Liver (tissue), 9 donors: Measurements from ENCODE around the gene MYF6. TPM values are rescaled to one million over a fixed set of nuclear protein-coding genes. Genes with fewer than 3 reads are reported as not detected.

Experiments
- DNase-seq: peaks from one replicate; pipeline ENCODE4 v3.0.0-alpha.2; 2017; ENCODE audit warnings: low spot score
- H3K27ac ChIP-seq, 2 donors: one replicate each; pipeline ENCODE4 v1.7.0; 2013; ENCODE audit warnings: inconsistent platforms in 2 of 2, low read length in 2 of 2, control low read depth in 1 of 2, low read depth in 1 of 2, mild to moderate bottlenecking in 1 of 2
- H3K27me3 ChIP-seq, 4 donors: one replicate each; pipeline versions ENCODE4 v1.6.1 to v1.7.0; 2013; ENCODE audit warnings: low read length in 3 of 4, inconsistent platforms in 1 of 4, mild to moderate bottlenecking in 1 of 4, moderate library complexity in 1 of 4; ENCODE audit not compliant: control insufficient read depth in 4 of 4, insufficient read depth in 4 of 4
- H3K36me3 ChIP-seq, 4 donors: one replicate each; pipeline versions ENCODE4 v1.6.1 to v1.7.0; 2013; ENCODE audit warnings: low read length in 3 of 4, mild to moderate bottlenecking in 3 of 4, low read depth in 1 of 4, moderate library complexity in 1 of 4; ENCODE audit not compliant: control insufficient read depth in 4 of 4, insufficient read depth in 3 of 4
- H3K4me1 ChIP-seq, 4 donors: one replicate each; pipeline versions ENCODE4 v1.6.1 to v1.7.0; 2013; ENCODE audit warnings: low read length in 3 of 4, mild to moderate bottlenecking in 3 of 4, moderate library complexity in 1 of 4; ENCODE audit not compliant: control insufficient read depth in 4 of 4, insufficient read depth in 4 of 4
- H3K4me3 ChIP-seq, 3 donors: one replicate each; pipeline versions ENCODE4 v1.6.1 to v1.7.0; 2013; ENCODE audit warnings: low read length in 3 of 3, control low read depth in 1 of 3, low read depth in 1 of 3, mild to moderate bottlenecking in 1 of 3
- H3K9ac ChIP-seq, 2 donors: one replicate each; pipeline ENCODE4 v1.7.0; 2013; ENCODE audit warnings: low read length in 2 of 2, mild to moderate bottlenecking in 2 of 2, moderate library complexity in 2 of 2, control low read depth in 1 of 2, low read depth in 1 of 2
- H3K9me3 ChIP-seq, 4 donors: one replicate each; pipeline versions ENCODE4 v1.6.1 to v1.7.0; 2013; ENCODE audit warnings: low read length in 3 of 4; ENCODE audit not compliant: control insufficient read depth in 4 of 4
- EGR1 ChIP-seq, 2 donors: IDR thresholded peaks; 2 replicates each; pipeline ENCODE4 v1.6.1; 2016 to 2018; ENCODE audit warnings: antibody characterized with exemption in 2 of 2, low read depth in 2 of 2
- FOXA1 ChIP-seq: IDR thresholded peaks from 2 replicates; pipeline ENCODE4 v1.6.1; 2016; ENCODE audit warnings: antibody characterized with exemption
- FOXA2 ChIP-seq: IDR thresholded peaks from 2 replicates; pipeline ENCODE4 v1.6.1; 2016; ENCODE audit warnings: antibody characterized with exemption
- GABPA ChIP-seq, 2 donors: IDR thresholded peaks in 1 of 2; conservative IDR thresholded peaks in 1 of 2; 2 replicates each; pipeline ENCODE4 v1.6.1; 2016; ENCODE audit warnings: antibody characterized with exemption in 2 of 2, mild to moderate bottlenecking in 1 of 2, moderate library complexity in 1 of 2
- HNF4A ChIP-seq, 2 donors: conservative IDR thresholded peaks; 2 replicates each; pipeline ENCODE4 v1.6.1; 2016; ENCODE audit warnings: antibody characterized with exemption in 2 of 2, mild to moderate bottlenecking in 2 of 2
- HNF4G ChIP-seq: IDR thresholded peaks from 2 replicates; pipeline ENCODE4 v1.6.1; 2016; ENCODE audit warnings: antibody characterized with exemption
- JUND ChIP-seq, 2 donors: IDR thresholded peaks; 2 replicates each; pipeline ENCODE4 v1.6.1; 2016; ENCODE audit warnings: antibody characterized with exemption in 2 of 2
- NR2F2 ChIP-seq: IDR thresholded peaks from 2 replicates; pipeline ENCODE4 v1.6.1; 2016; ENCODE audit warnings: antibody characterized with exemption
- RAD21 ChIP-seq, 2 donors: IDR thresholded peaks; 2 replicates each; pipeline ENCODE4 v1.6.1; 2016; ENCODE audit warnings: antibody characterized with exemption in 2 of 2, mild to moderate bottlenecking in 2 of 2
- RXRA ChIP-seq, 2 donors: IDR thresholded peaks; 2 replicates each; pipeline ENCODE4 v1.6.1; 2017 to 2018; ENCODE audit warnings: antibody characterized with exemption in 2 of 2, mild to moderate bottlenecking in 1 of 2
- SP1 ChIP-seq: IDR thresholded peaks from 2 replicates; pipeline ENCODE4 v1.6.1; 2018; ENCODE audit warnings: antibody characterized with exemption, mild to moderate bottlenecking
- TAF1 ChIP-seq: conservative IDR thresholded peaks from 2 replicates; pipeline ENCODE4 v1.6.1; 2016; ENCODE audit warnings: antibody characterized with exemption, mild to moderate bottlenecking
- YY1 ChIP-seq: IDR thresholded peaks from 2 replicates; pipeline ENCODE4 v1.6.1; 2016; ENCODE audit warnings: antibody characterized with exemption, mild to moderate bottlenecking
- WGBS: extraction: QIAGEN DNeasy Blood & Tissue Kit; methylation state at CpG from one replicate; pipeline ENCODE4 v1.1.7; 2013; 5-methylcytosine and 5-hydroxymethylcytosine counted together
- polyA plus RNA-seq, 2 donors: library from polyadenylated mRNA; stranded (reverse) in 1 of 2; unstranded in 1 of 2; fragments of 200-250 nt in 1 of 2; fragments of >200 nt in 1 of 2; fragmentation: Nextera tagmentation in 1 of 2; extraction: Ambion mirVana in 1 of 2; gene quantifications; one replicate each; pipeline versions ENCODE4 v1.2.1 to v1.2.3, GENCODE V29; 2013 to 2015
- total RNA-seq, 2 donors: library from RNA; depleted of rRNA; stranded (reverse); fragments of >200 nt; gene quantifications; one replicate each; pipeline ENCODE4 v1.2.3, GENCODE V29; 2014
- TF ChIP-seq, protein P1 (sequence below): IDR thresholded peaks from 2 replicates; pipeline ENCODE4 v1.6.1; 2016; ENCODE audit warnings: antibody characterized with exemption, mild to moderate bottlenecking
- TF ChIP-seq, protein P2 (sequence below): IDR thresholded peaks from 2 replicates; pipeline ENCODE4 v1.6.1; 2016; ENCODE audit warnings: antibody characterized with exemption
- TF ChIP-seq, protein P3 (sequence below): fragments of 150-350 bp; IDR thresholded peaks from 2 replicates; pipeline ENCODE4 v1.5.1; 2017; ENCODE audit warnings: improper control_type of control experiment, low read depth, low read length; ENCODE audit not compliant: missing input control
- TF ChIP-seq, protein P4 (sequence below): IDR thresholded peaks from 2 replicates; pipeline ENCODE4 v1.6.1; 2016; ENCODE audit warnings: antibody characterized with exemption
- TF ChIP-seq, protein P5 (sequence below): IDR thresholded peaks from 2 replicates; pipeline ENCODE4 v1.6.1; 2016; ENCODE audit warnings: antibody characterized with exemption
- donor health status: healthy.
- donor health status: healthy.
- donor health status: healthy.
- donor health status: healthy.
- donor health status: healthy.

The MYF6 gene
- total and polyA plus RNA-seq, 4 donors: 0.05 to 0.18 TPM; not detected in 2

DNA sequence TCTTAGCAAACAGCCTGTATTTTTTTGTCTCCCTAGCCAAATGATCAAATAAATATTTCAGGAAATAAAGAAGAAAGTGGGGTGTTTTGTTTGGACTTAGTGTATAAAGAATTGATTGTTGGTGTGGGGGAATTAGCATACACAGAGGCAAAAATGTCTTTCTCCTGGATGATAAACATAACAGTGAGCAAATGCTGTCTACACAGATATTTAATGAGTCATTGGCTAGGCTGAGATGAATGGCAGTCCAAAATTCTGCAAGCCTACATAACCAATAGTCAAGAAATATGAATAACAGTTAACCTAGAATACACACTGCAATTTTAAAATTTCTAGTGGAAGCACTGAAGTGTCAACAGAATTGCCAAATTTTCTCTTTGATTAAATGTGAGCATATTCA is 45.0 kb downstream of the MYF6 start:
- no peak for DNase-seq
- TF ChIP-seq GABPA (IDR thresholded peaks at IDR 0.05 in 1 of 2, conservative IDR thresholded peaks at IDR 0.05 in 1 of 2) (no peak), EGR1 (IDR thresholded peaks at IDR 0.05; ENCODE audit: low read depth in 2 of 2) (no peak), NR2F2 (no peak), FOXA2 (no peak), YY1 (no peak), RXRA (IDR thresholded peaks at IDR 0.05) (no peak), JUND (IDR thresholded peaks at IDR 0.05) (no peak), SP1 (no peak), RAD21 (IDR thresholded peaks at IDR 0.05) (no peak), FOXA1 (no peak), TAF1 (no peak)
- TF ChIP-seq, protein P1, sequence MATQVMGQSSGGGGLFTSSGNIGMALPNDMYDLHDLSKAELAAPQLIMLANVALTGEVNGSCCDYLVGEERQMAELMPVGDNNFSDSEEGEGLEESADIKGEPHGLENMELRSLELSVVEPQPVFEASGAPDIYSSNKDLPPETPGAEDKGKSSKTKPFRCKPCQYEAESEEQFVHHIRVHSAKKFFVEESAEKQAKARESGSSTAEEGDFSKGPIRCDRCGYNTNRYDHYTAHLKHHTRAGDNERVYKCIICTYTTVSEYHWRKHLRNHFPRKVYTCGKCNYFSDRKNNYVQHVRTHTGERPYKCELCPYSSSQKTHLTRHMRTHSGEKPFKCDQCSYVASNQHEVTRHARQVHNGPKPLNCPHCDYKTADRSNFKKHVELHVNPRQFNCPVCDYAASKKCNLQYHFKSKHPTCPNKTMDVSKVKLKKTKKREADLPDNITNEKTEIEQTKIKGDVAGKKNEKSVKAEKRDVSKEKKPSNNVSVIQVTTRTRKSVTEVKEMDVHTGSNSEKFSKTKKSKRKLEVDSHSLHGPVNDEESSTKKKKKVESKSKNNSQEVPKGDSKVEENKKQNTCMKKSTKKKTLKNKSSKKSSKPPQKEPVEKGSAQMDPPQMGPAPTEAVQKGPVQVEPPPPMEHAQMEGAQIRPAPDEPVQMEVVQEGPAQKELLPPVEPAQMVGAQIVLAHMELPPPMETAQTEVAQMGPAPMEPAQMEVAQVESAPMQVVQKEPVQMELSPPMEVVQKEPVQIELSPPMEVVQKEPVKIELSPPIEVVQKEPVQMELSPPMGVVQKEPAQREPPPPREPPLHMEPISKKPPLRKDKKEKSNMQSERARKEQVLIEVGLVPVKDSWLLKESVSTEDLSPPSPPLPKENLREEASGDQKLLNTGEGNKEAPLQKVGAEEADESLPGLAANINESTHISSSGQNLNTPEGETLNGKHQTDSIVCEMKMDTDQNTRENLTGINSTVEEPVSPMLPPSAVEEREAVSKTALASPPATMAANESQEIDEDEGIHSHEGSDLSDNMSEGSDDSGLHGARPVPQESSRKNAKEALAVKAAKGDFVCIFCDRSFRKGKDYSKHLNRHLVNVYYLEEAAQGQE: no peak
- TF ChIP-seq, protein P2, sequence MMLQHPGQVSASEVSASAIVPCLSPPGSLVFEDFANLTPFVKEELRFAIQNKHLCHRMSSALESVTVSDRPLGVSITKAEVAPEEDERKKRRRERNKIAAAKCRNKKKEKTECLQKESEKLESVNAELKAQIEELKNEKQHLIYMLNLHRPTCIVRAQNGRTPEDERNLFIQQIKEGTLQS: no peak
- TF ChIP-seq, protein P3, sequence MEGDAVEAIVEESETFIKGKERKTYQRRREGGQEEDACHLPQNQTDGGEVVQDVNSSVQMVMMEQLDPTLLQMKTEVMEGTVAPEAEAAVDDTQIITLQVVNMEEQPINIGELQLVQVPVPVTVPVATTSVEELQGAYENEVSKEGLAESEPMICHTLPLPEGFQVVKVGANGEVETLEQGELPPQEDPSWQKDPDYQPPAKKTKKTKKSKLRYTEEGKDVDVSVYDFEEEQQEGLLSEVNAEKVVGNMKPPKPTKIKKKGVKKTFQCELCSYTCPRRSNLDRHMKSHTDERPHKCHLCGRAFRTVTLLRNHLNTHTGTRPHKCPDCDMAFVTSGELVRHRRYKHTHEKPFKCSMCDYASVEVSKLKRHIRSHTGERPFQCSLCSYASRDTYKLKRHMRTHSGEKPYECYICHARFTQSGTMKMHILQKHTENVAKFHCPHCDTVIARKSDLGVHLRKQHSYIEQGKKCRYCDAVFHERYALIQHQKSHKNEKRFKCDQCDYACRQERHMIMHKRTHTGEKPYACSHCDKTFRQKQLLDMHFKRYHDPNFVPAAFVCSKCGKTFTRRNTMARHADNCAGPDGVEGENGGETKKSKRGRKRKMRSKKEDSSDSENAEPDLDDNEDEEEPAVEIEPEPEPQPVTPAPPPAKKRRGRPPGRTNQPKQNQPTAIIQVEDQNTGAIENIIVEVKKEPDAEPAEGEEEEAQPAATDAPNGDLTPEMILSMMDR: no peak
- TF ChIP-seq, protein P4, sequence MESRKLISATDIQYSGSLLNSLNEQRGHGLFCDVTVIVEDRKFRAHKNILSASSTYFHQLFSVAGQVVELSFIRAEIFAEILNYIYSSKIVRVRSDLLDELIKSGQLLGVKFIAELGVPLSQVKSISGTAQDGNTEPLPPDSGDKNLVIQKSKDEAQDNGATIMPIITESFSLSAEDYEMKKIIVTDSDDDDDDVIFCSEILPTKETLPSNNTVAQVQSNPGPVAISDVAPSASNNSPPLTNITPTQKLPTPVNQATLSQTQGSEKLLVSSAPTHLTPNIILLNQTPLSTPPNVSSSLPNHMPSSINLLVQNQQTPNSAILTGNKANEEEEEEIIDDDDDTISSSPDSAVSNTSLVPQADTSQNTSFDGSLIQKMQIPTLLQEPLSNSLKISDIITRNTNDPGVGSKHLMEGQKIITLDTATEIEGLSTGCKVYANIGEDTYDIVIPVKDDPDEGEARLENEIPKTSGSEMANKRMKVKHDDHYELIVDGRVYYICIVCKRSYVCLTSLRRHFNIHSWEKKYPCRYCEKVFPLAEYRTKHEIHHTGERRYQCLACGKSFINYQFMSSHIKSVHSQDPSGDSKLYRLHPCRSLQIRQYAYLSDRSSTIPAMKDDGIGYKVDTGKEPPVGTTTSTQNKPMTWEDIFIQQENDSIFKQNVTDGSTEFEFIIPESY: no peak

DNA sequence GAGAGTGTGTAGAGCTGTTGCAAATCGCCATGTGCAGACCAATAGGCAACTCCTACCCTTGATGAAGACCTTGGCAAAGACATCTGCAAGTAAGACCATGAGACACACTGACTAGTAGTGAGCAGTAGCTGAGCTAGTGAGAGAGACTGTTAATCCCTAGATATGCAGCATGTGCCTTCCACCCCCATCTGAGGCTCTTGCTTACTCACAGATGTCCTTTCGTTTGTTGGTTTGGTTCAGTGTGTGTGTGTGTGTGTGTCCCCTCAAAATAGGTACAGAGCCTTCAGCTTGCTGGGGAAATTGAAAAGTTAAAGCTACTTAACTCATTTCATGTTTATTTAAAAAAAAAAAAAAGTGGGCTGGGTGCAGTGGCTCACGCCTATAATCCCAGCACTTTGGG is 46.8 kb downstream of the MYF6 start:
- no peaks in the 10 kb centered on the region for H3K9me3 ChIP-seq
- H3K9ac ChIP-seq: no peak overlapping the region
- no peaks in the 10 kb centered on the region for H3K36me3 ChIP-seq
- no peak overlapping the region for H3K4me3 ChIP-seq
- no peaks in the 10 kb centered on the region for H3K27me3 ChIP-seq
- no peak overlapping the region for H3K27ac ChIP-seq
- 88% methylated on average over 3 of the region's 3 CpGs for WGBS
- H3K4me1 ChIP-seq: no peaks in the 10 kb centered on the region
- no peak for DNase-seq
- no peak for TF ChIP-seq SP1
- TF ChIP-seq, protein P2: no peak
- no peak for TF ChIP-seq HNF4G
- TF ChIP-seq EGR1 (IDR thresholded peaks at IDR 0.05; ENCODE audit: low read depth in 2 of 2): no peak
- no peak for TF ChIP-seq TAF1
- TF ChIP-seq JUND (IDR thresholded peaks at IDR 0.05): no peak
- no peak for TF ChIP-seq RXRA (IDR thresholded peaks at IDR 0.05)
- TF ChIP-seq, protein P1: no peak
- no peak for TF ChIP-seq RAD21 (IDR thresholded peaks at IDR 0.05)
- TF ChIP-seq HNF4A (conservative IDR thresholded peaks at IDR 0.05): no peak
- TF ChIP-seq, protein P3: no peak
- TF ChIP-seq, protein P5, sequence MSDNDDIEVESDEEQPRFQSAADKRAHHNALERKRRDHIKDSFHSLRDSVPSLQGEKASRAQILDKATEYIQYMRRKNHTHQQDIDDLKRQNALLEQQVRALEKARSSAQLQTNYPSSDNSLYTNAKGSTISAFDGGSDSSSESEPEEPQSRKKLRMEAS: no peak
- TF ChIP-seq FOXA2: no peak
- TF ChIP-seq GABPA (IDR thresholded peaks at IDR 0.05 in 1 of 2, conservative IDR thresholded peaks at IDR 0.05 in 1 of 2): no peak

More for the DNA sequence above, 45.0 kb downstream of the MYF6 start:
- Histone ChIP-seq H3K27ac (no peak overlapping the region), H3K27me3 (no peaks in the 10 kb centered on the region), H3K4me1 (no peaks in the 10 kb centered on the region), H3K4me3 (no peak overlapping the region), H3K9ac (no peak overlapping the region), H3K9me3 (no peaks in the 10 kb centered on the region), H3K36me3 (no peaks in the 10 kb centered on the region)
